HuH-7.5 (cell line): ENCODE results near the gene BCORL1.

Experiments used
- DNase-seq: peaks from one replicate; pipeline ENCODE4 v3.0.0; 2011; ENCODE audit warnings: low spot score

BCORL1 gene

GRCh38 chrX:130014356-130014755 is 31.9 kb downstream of the BCORL1 start:
- no peak for DNase-seq

- DNase-seq = no peak
Measured at GRCh38 chrX:130014770-130015169, 32.3 kb downstream of the BCORL1 start.

GRCh38 chrX:130015181-130015580 is 32.7 kb downstream of the BCORL1 start:
- DNase-seq = no peak

GRCh38 chrX:130018143-130018542 is 35.7 kb downstream of the BCORL1 start:
- DNase-seq = no peak

GRCh38 chrX:130020661-130021324 is 38.4 kb downstream of the BCORL1 start:
- no peak for DNase-seq

- DNase-seq = peak; percentile 31
Measured at GRCh38 chrX:130024127-130024526, 41.7 kb downstream of the BCORL1 start.

- DNase-seq = no peak
Measured at GRCh38 chrX:130025256-130025655, 42.8 kb downstream of the BCORL1 start.

GRCh38 chrX:130027569-130027968 is 45.1 kb downstream of the BCORL1 start:
- no peak for DNase-seq

GRCh38 chrX:130028196-130028595 is 45.8 kb downstream of the BCORL1 start:
- peak; percentile 26 for DNase-seq

GRCh38 chrX:130030826-130031225 is 48.4 kb downstream of the BCORL1 start:
- DNase-seq = no peak

GRCh38 chrX:130032552-130032951 is 50.1 kb downstream of the BCORL1 start:
- no peak for DNase-seq

- no peak for DNase-seq
Measured at GRCh38 chrX:130034178-130034577, 51.7 kb downstream of the BCORL1 start.

GRCh38 chrX:130039847-130040246 is 57.4 kb downstream of the BCORL1 start:
- DNase-seq = no peak

GRCh38 chrX:130047416-130047815 is 65.0 kb downstream of the BCORL1 start:
- no peak for DNase-seq

GRCh38 chrX:130048686-130049222 is 66.3 kb downstream of the BCORL1 start:
- DNase-seq = no peak

GRCh38 chrX:130049821-130050220 is 67.4 kb downstream of the BCORL1 start:
- no peak for DNase-seq

GRCh38 chrX:130051176-130051845 is 68.9 kb downstream of the BCORL1 start:
- DNase-seq = no peak

GRCh38 chrX:130053236-130053635 is 70.8 kb downstream of the BCORL1 start:
- DNase-seq = no peak

- no peak for DNase-seq
Measured at GRCh38 chrX:130055103-130055502, 72.7 kb downstream of the BCORL1 start.

GRCh38 chrX:130055899-130056298 is 73.5 kb downstream of the BCORL1 start:
- no peak for DNase-seq

GRCh38 chrX:130057209-130057608 is 74.8 kb downstream of the BCORL1 start:
- no peak for DNase-seq

- no peak for DNase-seq
Measured at GRCh38 chrX:130058652-130059051, 76.2 kb downstream of the BCORL1 start.
